Small intestine (tissue), 7 donors: ENCODE data around the gene VIL1. TPM values are rescaled to one million over a fixed set of nuclear protein-coding genes. Genes with fewer than 3 reads are reported as not detected.
A peak's percentile ranks its signal among the peaks of the same experiment; 100 is the strongest.

ENCODE experiments used
- DNase-seq, 2 donors: peaks; one replicate each; pipeline versions ENCODE4 v3.0.0 to v3.0.0-alpha.2; 2013
- FAIRE-seq: peaks from 2 replicates; lab custom pipeline; 2012; peaks lifted over from hg19 to GRCh38; lab: Jason Lieb, UNC
- H3K27ac ChIP-seq, 3 donors: one replicate each; pipeline ENCODE4 v1.5.1; 2013; ENCODE audit warnings: low read length in 2 of 3, mild to moderate bottlenecking in 2 of 3, control low read depth in 1 of 3, inconsistent platforms in 1 of 3, low read depth in 1 of 3, moderate library complexity in 1 of 3
- H3K27me3 ChIP-seq, 3 donors: one replicate each; pipeline ENCODE4 v1.6.1; 2013; ENCODE audit warnings: low read length in 3 of 3, inconsistent platforms in 1 of 3; ENCODE audit not compliant: control insufficient read depth in 3 of 3, insufficient read depth in 3 of 3
- H3K36me3 ChIP-seq, 3 donors: one replicate each; pipeline ENCODE4 v1.6.1; 2013; ENCODE audit warnings: low read length in 3 of 3, inconsistent platforms in 1 of 3, low read depth in 1 of 3, mild to moderate bottlenecking in 1 of 3, moderate library complexity in 1 of 3; ENCODE audit not compliant: control insufficient read depth in 3 of 3, insufficient read depth in 2 of 3
- H3K4me1 ChIP-seq, 3 donors: one replicate each; pipeline ENCODE4 v1.6.1; 2013; ENCODE audit warnings: low read length in 2 of 3, inconsistent platforms in 1 of 3, low read depth in 1 of 3, mild to moderate bottlenecking in 1 of 3, moderate library complexity in 1 of 3; ENCODE audit not compliant: control insufficient read depth in 3 of 3, insufficient read depth in 2 of 3
- H3K4me3 ChIP-seq, 3 donors: one replicate each; pipeline ENCODE4 v1.5.1; 2013; ENCODE audit warnings: low read length in 3 of 3, control low read depth in 1 of 3, inconsistent platforms in 1 of 3, low read depth in 1 of 3, mild to moderate bottlenecking in 1 of 3, moderate library complexity in 1 of 3
- H3K9me3 ChIP-seq, 2 donors: one replicate each; pipeline ENCODE4 v1.6.1; 2013; ENCODE audit warnings: low read depth in 1 of 2, low read length in 1 of 2; ENCODE audit not compliant: control insufficient read depth in 2 of 2, insufficient read depth in 1 of 2
- WGBS, 3 donors: extraction: QIAGEN DNeasy Blood & Tissue Kit; methylation state at CpG; one replicate each; pipeline ENCODE4 v1.1.7; 2013; 5-methylcytosine and 5-hydroxymethylcytosine counted together
- polyA plus RNA-seq, 4 donors: library from polyadenylated mRNA; stranded (reverse) in 3 of 4; unstranded in 1 of 4; fragments of 200-250 nt in 3 of 4; fragments of 120-200 nt in 1 of 4; gene quantifications; one replicate each; pipeline versions ENCODE4 v1.2.1 to v1.2.3, GENCODE V29; 2013
- donor health status: healthy with polysubstance abuse.
- donor health status: control.
- donor health status: control.
- donor health status: Bipolar disorder and iron deficiency.
- donor health status: healthy.

Gene VIL1
- polyA plus RNA-seq, 4 donors = 247 to 678 (median 313) TPM

- no peak for DNase-seq
- Histone ChIP-seq H3K27me3 (no peaks in the 10 kb centered on the region), H3K27ac (no peak within 1 kb of the TSS), H3K9me3 (no peaks in the 10 kb centered on the region), H3K36me3 (peaks cover 0 to 2% (median 0%) of the 10 kb centered on the region in 3 donors), H3K4me3 (no peak within 1 kb of the TSS), H3K4me1 (peaks cover 0 to 2% (median 0%) of the 10 kb centered on the region in 3 donors)
- FAIRE-seq = no peak
- 71 to 81% (median 72%) methylated on average over 13 of the region's 13 CpGs for WGBS, 3 donors
These were observed 37.0 kb upstream of the VIL1 start, which contains the start of gene SLC11A1 for GRCh38 chr2:218381916-218382366. Gene SLC11A1, plus strand, starts transcription at chr2:218382273. Its CDS starts 96 bp downstream, at chr2:218382369.

DNA sequence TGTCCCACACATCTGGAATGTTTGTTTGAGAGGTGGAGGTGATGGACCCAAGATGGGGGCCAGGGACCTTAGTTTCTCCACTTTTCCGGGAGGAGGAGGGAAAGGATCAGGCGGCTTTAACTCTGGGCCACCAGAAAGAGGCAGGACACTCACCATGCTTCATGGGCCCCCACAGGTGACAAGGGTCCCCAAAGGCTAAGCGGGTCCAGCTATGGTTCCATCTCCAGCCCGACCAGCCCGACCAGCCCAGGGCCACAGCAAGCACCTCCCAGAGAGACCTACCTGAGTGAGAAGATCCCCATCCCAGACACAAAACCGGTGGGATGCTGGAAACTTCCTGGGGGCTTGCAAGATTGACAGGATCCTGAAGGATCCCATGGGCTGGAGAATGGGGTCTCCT is 36.1 kb upstream of the VIL1 start:
- no peaks in the 10 kb centered on the region for H3K9me3 ChIP-seq
- no peak overlapping the region for H3K4me3 ChIP-seq
- H3K27ac ChIP-seq = no peak overlapping the region
- peaks cover 0 to 2% (median 0%) of the 10 kb centered on the region in 3 donors for H3K36me3 ChIP-seq
- WGBS, 3 donors = 88 to 92% (median 92%) methylated on average over 6 of the region's 6 CpGs
- FAIRE-seq (no peak), DNase-seq (no peak)
- peaks cover 0 to 10% (median 0%) of the 10 kb centered on the region in 3 donors for H3K4me1 ChIP-seq
- H3K27me3 ChIP-seq = no peaks in the 10 kb centered on the region

- 81 to 87% (median 86%) methylated on average over 10 of the region's 10 CpGs for WGBS, 3 donors
- Histone ChIP-seq H3K4me1 (peaks cover 0 to 12% (median 0%) of the 10 kb centered on the region in 3 donors), H3K27me3 (no peaks in the 10 kb centered on the region), H3K4me3 (no peak overlapping the region), H3K36me3 (peaks cover 0 to 2% (median 0%) of the 10 kb centered on the region in 3 donors), H3K9me3 (no peaks in the 10 kb centered on the region), H3K27ac (no peak overlapping the region)
- DNase-seq (no peak), FAIRE-seq (no peak)
These were observed 34.9 kb upstream of the VIL1 start for GRCh38 chr2:218383892-218384519.

DNA sequence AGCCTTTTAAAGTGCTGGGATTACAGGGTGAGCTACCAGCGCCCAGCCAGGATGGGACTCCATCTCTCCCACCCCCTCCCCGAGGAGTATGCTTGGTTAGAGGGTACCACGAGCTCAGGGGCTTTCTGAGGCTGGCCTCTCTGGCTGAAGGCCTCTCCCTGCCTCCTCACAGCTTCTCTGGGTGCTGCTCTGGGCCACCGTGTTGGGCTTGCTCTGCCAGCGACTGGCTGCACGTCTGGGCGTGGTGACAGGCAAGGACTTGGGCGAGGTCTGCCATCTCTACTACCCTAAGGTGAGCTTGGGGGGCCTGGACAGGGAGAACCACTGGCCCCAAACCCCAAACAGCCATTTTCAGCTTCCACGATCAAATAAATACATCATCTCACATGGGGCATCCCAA is 33.9 kb upstream of the VIL1 start:
- peaks cover 0 to 18% (median 0%) of the 10 kb centered on the region in 3 donors for H3K4me1 ChIP-seq
- DNase-seq (no peak), FAIRE-seq (no peak)
- 56 to 79% (median 56%) methylated on average over 9 of the region's 9 CpGs for WGBS, 3 donors
- H3K36me3 ChIP-seq = peaks cover 0 to 2% (median 0%) of the 10 kb centered on the region in 3 donors
- no peak overlapping the region for H3K27ac ChIP-seq
- no peaks in the 10 kb centered on the region for H3K27me3 ChIP-seq
- H3K9me3 ChIP-seq = no peaks in the 10 kb centered on the region
- H3K4me3 ChIP-seq = no peak overlapping the region

- WGBS, 3 donors = 55 to 67% (median 58%) methylated on average over 23 of the region's 23 CpGs
- H3K9me3 ChIP-seq = no peaks in the 10 kb centered on the region
- H3K4me3 ChIP-seq = peak overlapping the region in 1 of 3 donors; percentile 49
- H3K27ac ChIP-seq = peak overlapping the region in 2 of 3 donors; percentile 81 to 92
- peaks cover 0 to 18% (median 0%) of the 10 kb centered on the region in 3 donors for H3K4me1 ChIP-seq
- peaks cover 0 to under 1% (median 0%) of the 10 kb centered on the region in 3 donors for H3K36me3 ChIP-seq
- FAIRE-seq (no peak), DNase-seq (no peak)
- no peaks in the 10 kb centered on the region for H3K27me3 ChIP-seq
These were observed 32.2 kb upstream of the VIL1 start for GRCh38 chr2:218386505-218387368.

GRCh38 chr2:218387369-218388194 is 31.3 kb upstream of the VIL1 start:
- H3K36me3 ChIP-seq = no peaks in the 10 kb centered on the region
- peaks cover 0 to 18% (median 0%) of the 10 kb centered on the region in 3 donors for H3K4me1 ChIP-seq
- H3K9me3 ChIP-seq = no peaks in the 10 kb centered on the region
- H3K27me3 ChIP-seq = no peaks in the 10 kb centered on the region
- FAIRE-seq (no peak), DNase-seq (peak; percentile 79 to 94)
- 3 to 14% (median 12%) methylated on average over 35 to 38 of the region's 38 CpGs for WGBS, 3 donors
- peak overlapping the region in 2 of 3 donors; percentile 47 to 49 for H3K4me3 ChIP-seq
- peak overlapping the region; percentile 52 to 92 (median 81) for H3K27ac ChIP-seq

DNA sequence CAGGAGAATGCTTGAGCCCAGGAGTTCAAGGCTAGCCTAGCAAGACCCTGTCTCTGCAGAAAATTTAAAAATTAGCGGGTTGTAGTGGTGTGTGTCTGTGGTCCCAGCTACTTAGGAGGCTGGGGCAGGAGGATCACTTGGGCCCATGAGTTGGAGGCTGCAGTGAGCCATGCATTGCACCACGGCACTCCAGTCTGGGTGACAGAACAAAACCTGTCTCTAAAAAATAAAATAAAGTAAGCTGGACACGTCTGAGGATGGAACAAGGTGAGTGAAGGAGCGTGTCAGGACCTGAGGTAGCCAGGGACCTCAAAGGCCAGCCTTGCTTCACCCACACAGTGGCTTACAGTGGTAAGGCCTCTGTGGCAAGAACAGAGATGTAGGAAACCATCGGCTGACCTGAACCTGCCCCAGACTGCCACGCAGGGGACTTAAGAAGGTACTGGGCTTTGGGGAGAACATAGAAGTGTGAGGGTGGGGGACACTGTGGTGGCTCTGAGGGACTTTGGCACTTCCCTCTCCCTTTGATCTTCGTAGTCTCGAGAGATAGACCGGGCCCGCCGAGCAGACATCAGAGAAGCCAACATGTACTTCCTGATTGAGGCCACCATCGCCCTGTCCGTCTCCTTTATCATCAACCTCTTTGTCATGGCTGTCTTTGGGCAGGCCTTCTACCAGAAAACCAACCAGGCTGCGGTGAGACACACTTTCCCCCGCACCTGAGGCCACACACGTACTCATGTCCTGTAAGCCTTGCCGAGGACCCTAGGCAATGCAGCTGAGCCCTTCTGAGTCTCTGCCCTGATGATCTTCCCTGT is 29.4 kb upstream of the VIL1 start:
- no peak overlapping the region for H3K4me3 ChIP-seq
- H3K4me1 ChIP-seq = peaks cover 0 to 18% (median 0%) of the 10 kb centered on the region in 3 donors
- DNase-seq (no peak), FAIRE-seq (no peak)
- no peaks in the 10 kb centered on the region for H3K9me3 ChIP-seq
- H3K36me3 ChIP-seq = no peaks in the 10 kb centered on the region
- H3K27ac ChIP-seq = no peak overlapping the region
- WGBS, 3 donors = 75 to 87% (median 80%) methylated on average over 17 of the region's 17 CpGs
- no peaks in the 10 kb centered on the region for H3K27me3 ChIP-seq
